HG02884 (cell line): ENCODE data around the gene C5.

Experiments
- ATAC-seq: cut with Tn5 transposase; IDR thresholded peaks from one replicate; pipeline ENCODE4 v1.9.1; 2021; ENCODE audit warnings: mild to moderate bottlenecking, moderate library complexity; ENCODE audit not compliant: unreplicated experiment

Gene C5

GRCh38 chr9:120914396-120914795 lies 135.7 kb downstream of the C5 start:
- no peak for ATAC-seq

- no peak for ATAC-seq
Observed at GRCh38 chr9:120913647-120914264, 136.3 kb downstream of the C5 start.

- ATAC-seq = no peak
Observed at GRCh38 chr9:120912958-120913646, 137.0 kb downstream of the C5 start.

GRCh38 chr9:120911295-120911837 lies 138.7 kb downstream of the C5 start:
- no peak for ATAC-seq

- ATAC-seq = no peak
Observed at GRCh38 chr9:120910643-120911042, 139.4 kb downstream of the C5 start.

GRCh38 chr9:120909904-120910303 lies 140.2 kb downstream of the C5 start:
- ATAC-seq = no peak

- no peak for ATAC-seq
Observed at GRCh38 chr9:120905315-120906164, 144.5 kb downstream of the C5 start.

GRCh38 chr9:120904978-120905301 lies 145.1 kb downstream of the C5 start:
- no peak for ATAC-seq

GRCh38 chr9:120904061-120904977 lies 145.8 kb downstream of the C5 start:
- ATAC-seq = no peak

- ATAC-seq = no peak
Observed at GRCh38 chr9:120902569-120903535, 147.2 kb downstream of the C5 start.
